Stimulated activated CD4-positive, alpha-beta T cell treated with anti-CD3 and anti-CD28 coated beads, Interleukin-4, amount 100 ng/mL, for 24 hours (primary cell): ENCODE results near the gene DYNLT1.

Experiments used
- DNase-seq: peaks from one replicate; pipeline ENCODE4 v3.0.0-alpha.2; 2020

Gene DYNLT1

GRCh38 chr6:158591810-158592209 is 52.7 kb downstream of the DYNLT1 start:
- no peak for DNase-seq

- no peak for DNase-seq
These were observed 53.3 kb downstream of the DYNLT1 start for GRCh38 chr6:158591134-158591809.

- DNase-seq, result no peak
These were observed 55.2 kb downstream of the DYNLT1 start for GRCh38 chr6:158589366-158589765.

- DNase-seq, result no peak
These were observed 57.9 kb downstream of the DYNLT1 start for GRCh38 chr6:158586652-158587051.
